GM19099 (cell line): Measurements from ENCODE around the gene APRT.

Experiments
- POLR2A ChIP-seq: IDR thresholded peaks from 3 replicates; pipeline ENCODE4 v1.6.1; 2011; ENCODE audit warnings: low read depth; ENCODE audit not compliant: insufficient read length; ENCODE audit errors: extremely low read depth

The APRT gene

DNA sequence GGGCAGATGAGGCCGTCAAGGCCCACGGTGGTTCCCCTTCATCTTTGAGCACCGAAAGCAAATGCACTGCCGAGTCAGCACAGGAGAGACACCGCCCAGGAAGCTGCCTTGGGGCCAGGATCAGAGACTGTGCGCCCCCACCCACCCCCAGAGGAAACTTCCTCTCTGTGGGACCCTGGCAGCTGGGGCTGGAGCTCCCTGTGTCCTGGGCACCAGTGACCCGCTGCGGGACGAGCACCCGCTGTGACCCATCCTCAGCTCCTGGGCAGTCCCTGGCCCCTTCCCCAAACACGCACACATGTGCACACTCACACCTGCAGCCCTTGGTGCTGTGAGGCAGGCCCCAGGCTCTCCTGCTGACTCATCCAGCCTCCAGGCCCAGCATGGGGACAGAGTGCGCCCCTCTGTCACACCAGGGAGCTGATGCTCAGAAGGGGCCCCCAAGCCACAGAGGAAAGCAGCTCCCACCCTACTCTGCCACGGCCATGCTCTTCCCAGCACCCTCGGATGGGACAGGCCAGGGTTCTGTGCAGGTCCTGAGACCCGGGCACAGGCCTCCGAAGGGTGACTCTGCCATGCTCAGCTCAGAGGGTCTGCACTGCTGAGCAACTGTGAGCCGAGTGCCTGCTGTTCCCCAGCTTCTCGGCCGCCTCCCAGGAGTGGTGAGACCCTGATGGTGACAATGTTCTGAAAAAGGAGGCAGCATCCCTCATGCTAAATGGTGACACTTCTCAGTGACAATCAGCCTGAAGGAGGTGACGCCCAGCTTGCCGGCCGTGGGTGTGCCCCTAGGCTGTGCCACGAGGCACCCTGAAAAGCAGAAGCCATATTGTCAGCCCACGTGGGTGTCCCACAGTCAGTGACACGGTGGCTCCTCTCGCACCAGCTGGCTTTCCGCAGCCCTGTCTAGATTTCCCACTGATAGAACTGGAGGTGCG is 30.3 kb downstream of the APRT start:
- peak; percentile 34 for TF ChIP-seq POLR2A

DNA sequence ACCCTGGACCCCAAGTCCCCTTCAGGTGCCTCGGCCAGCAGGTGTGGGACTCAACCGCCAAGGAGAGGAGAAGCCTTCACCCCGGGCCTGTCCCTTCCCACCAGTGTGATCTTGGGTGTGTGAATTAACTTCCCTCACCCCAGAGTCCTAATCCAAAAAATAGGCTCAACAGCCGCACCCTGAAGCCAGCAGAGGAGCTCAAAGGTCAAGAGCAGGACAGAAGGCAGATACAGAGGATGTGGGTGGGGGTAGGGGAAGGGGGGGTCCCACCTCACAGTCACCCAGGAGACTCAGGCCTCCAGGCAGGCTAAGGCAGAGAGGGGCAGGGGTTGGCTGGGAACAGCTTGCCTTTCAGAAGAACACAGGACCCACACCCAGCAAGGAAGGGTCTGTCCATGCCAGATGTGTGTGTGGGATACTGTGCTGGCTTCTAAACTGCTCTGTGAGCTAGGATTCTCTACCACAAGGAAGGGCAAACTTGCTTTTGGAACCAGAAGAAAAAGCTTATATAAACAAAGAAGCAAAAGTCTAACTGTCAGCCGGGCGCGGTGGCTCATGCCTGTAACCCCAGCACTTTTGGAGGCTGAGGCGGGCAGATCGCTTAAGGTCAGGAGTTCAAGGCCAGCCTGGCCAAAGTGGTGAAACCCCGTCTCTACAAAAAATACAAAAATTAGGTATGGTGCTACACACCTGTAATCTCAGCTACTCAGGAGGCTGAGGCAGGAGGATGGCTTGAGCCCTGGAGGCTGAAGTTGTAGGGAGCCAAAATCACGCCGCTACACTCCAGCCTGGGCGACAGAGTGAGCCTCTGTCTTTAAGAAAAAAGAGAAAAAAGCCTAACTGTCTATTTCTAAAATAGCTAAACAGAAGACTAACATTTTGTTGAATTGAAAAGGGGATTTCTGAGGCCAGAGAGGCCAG is 31.3 kb downstream of the APRT start:
- TF ChIP-seq POLR2A, result no peak

DNA sequence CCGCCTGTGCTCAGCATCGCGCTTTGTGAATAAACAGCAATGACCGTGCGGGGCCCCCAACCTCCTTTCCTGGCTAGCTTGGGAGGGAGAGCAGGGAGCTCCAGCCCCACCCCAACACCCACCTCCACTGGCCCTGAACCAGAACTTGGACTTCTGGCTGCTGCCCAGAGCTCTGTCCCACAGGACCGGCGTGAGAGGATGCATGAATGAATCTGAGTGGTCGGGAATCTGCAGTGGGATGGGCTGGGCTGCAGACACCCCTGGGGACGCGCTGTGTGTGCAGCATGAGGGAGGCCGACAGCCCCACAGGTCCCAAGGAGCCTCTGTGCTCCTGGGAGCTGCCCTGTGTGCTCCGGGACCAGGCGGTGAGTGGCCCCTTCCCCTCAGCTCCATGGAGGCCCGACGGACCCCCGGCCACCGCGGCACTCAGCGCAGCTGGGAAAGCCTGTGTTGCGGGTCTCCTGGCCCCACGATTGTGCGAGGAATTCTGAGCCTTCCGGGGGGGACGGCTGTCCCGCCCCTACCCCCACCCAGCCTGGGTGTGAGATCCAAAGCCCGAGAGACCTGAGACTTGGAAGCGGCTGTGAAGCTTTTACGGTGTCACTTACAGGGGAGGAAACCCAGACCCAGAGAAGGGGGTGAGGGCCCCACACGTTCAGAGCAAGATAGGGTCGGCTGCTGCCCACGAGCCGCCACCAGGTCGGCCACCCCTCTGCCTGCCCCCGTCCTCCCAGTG is 32.2 kb downstream of the APRT start:
- TF ChIP-seq POLR2A, result no peak

DNA sequence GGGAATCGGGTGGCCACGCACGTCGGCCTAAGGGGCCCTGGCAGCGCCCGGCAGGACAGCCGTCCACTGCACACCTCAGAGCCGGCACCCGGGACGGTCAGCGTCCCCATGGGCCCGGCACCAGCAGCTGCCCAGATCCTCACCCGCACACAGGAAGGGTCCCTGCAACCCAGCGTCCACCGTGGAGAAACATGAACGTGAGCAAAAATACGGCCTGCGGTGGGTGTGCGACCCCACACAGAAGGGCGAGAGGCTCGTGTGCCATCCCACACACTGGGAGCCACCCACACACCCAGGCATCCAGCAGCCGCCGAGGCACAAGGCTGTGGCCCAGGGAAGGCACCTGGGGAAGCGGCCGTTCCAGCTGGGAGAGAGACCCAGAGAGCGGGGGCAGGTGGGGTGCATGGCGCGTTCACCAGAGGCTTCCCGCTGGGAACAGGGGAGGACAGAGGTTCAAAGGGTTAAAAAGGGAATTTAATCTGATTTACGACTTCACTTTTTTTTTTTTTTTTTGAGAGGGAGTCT is 33.1 kb downstream of the APRT start:
- no peak for TF ChIP-seq POLR2A

DNA sequence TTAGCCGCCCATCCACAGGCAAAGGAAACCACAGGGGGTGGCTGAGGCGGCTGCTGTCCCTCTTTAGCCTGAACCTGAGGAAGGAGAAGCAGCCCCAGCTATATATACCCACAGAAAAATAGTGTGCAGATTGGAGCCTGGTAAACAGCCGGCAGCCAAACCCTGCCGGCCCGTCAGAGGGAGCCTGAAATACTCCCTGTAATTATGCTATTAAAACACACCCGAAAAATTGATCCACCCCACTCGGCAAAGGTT is 33.5 kb downstream of the APRT start:
- TF ChIP-seq POLR2A, result no peak

DNA sequence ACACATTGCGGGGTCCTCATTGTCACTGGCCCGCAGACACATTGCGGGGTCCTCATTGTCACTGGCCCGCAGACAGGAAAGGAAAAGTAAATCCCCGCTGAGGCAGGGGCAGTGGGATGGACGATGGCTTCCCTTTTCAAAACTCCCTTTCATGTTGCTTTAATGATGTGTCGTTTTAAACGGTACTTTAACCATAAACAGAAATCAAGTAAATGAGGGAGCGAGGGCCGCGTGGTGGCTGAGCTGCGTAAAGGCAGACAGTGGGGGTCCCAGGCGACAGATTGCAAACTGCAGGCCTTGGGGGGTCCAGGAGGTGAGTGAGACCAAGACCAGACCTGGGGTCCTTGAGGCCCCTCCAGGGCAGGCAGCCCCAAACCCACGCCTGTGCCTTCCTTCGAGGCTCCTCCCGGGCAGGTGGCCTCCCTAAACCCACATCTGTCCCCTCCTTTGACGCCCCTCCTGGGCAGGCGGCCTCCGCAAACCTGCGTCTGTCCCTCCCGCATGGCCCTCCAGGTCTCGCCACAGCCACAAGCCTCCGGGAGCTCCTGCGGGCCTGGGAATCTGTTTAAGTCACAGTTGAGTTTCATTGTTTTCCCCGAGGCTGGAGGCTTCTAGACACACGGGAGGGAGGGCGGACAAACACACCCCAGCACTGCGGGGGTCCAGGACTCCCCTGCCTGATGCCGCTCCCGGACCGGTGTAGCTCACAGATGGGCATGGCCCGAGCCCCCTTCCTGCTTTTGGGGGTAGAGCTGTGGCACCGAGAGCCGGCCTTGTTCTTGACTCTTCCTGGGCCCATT is 34.1 kb downstream of the APRT start:
- TF ChIP-seq POLR2A, result no peak

DNA sequence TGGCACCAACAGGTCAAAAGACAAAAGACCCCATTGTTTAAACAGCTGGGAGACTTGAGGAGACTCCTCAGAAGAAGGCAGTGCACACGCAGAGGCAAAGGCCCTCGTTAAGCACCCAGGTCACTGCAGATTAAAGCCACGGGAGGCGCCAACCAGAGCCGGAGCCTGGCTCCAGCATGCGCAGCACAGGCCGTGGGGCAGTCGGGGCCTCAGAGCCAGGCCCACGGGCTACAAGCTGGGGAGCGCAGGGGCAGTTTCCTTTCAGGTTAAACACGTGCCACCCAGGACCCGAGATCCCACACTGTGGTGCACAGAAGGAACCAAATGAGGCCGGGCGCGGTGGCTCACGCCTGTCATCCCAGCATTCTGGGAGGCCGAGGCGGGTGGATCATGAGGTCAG is 35.9 kb downstream of the APRT start:
- no peak for TF ChIP-seq POLR2A

DNA sequence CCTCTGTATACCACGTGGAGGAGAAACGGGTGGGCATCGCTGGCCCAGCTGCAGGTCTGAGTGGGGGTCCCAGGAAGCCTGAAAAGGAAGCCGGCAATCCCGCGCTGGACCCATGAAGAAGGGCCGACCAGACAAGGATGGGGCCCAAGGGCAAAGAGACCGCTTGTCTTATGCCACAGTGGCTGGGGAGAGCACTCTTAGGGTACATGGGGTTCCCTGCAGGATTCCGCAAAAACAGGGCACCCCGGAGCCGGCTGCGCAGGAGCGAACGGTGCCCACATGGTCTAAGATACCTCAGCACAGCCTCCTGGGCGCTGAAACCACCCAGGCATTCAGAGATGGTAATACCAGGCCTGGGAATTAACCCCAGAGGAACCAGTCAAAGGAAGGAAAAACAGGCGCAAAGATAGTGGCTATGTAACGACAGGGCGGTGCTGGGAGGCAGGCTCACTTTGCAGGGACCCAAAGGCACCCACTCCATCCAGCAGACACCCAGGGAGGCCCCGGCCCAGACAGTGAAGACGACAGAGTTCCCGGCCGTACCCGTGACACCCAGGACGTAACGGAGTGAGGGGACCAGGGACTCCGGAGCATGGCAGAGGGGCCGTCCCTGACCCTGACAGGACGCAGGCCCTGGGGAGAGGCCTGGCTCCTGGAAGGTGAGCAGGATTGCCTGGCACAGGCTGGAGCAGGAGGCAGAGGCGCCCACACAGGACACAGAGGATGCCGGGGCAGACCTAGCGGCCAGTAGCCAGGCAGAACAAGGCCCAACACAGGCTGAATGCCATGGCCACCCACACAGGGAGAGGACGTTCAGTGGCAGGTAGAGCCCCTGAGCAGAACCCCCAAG is 37.0 kb downstream of the APRT start:
- TF ChIP-seq POLR2A, result no peak

DNA sequence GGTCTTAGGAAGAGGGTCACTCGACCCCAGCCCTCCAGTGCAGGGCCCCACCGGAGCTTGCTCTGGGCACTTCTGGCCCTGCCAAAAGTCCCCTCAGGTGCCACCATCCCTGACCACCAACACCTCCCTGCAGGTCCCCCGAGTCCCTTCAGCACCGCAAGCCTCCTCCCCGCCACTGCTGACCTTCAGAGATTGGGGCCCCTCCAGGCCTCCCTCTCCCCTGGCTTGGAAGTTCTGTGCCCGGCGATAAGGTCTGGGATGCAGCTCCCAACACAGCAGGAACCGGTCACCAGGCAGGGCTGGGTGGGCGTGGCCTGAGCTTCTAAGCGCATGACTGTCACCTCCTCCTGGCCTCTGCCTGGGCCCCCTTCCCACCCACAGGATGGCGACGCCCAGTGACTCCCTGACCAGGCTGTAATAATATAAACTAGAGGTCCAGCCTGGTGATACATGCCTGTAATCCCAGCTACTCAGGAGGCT is 37.9 kb downstream of the APRT start:
- TF ChIP-seq POLR2A, result no peak

DNA sequence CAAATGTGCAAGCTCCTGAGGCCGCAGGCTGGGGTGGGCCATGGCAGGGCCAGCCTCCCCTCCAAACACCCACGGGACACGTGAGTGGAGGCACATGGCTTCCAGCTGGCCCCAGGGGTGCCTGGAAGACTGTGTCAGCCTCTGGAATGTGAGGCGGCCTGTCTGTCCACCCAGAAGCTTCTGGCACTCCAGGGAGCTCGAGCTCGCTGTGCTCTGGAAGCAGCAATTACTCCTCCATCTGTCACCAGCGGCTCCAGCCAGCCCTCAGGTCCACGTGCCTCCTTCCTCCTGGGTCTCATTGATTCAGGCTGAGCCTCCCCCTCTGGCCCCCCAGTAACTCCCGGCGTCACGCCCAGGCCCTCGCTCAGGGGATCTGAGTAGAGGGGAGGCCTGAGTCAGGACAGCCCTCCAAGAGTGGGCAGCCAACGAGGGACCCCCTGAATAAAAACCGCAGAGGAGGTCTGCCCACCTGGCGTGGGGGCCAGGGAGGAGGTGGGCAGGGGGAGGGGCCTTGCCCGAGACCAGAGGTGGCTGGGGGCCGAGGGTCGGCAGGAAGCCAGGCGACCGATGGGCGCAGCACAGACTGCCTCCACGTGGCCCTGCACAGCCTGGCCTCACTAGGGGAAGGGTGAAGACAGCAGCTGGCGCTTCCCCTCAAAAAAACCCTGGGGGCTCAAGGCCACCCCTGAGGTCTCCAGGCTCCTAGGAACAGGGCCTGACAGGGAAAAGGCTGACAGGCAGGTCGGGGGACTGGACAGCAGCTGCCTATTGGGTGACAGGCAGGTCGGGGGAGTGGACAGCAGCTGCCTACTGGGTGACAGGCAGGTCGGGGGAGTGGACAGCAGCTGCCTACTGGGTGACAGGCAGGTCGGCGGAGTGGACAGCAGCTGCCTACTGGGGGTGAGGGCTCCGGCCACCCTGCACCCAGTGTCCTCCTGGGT is 38.6 kb downstream of the APRT start:
- TF ChIP-seq POLR2A, result no peak

DNA sequence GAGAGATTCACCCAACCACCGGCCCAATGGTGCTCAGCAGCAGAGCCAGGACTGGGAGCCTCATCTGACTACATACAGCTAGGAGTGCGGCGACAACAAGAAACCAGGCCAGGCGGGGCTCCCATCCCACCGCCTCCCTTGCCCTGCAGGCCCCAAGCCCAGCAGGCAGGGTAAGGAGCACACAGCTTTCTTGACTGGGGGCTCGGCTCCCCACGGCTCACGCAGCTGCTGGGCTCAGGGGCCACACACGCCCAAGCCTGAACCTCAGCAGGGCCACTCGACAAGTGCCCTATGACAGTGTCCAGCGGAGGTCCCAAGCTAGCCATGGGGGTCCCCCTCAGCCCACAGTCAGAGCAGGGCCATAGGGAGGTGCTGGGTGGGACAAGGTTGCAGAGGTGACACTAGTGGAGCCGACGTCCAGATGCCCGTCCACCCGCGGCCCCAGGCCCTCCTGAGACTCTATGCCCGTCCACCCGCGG is 40.4 kb downstream of the APRT start:
- TF ChIP-seq POLR2A, result no peak
